DOHH2 (cell line): ENCODE results near the gene ADAMTS15.

ENCODE experiments used
- CTCF ChIP-seq: fragments of 200-600 bp; sonication (generic); IDR thresholded peaks from one replicate; pipeline ENCODE4 v1.5.1; 2014; ENCODE audit warnings: antibody characterized with exemption, mild to moderate bottlenecking, low read depth, low read length; ENCODE audit not compliant: poor library complexity, severe bottlenecking
- EZH2phosphoT487 ChIP-seq: fragments of 200-600 bp; sonication (generic); IDR thresholded peaks from 2 replicates; pipeline ENCODE4 v1.6.1; 2017; ENCODE audit warnings: borderline replicate concordance, mild to moderate bottlenecking, antibody characterized with exemption, low read length, moderate library complexity, mixed read lengths

GRCh38 chr11:130524132-130524790 is 75.8 kb downstream of the ADAMTS15 start:
- TF ChIP-seq CTCF, result no peak
- TF ChIP-seq EZH2phosphoT487, result no peak
